Left forelimb (tissue), 1 donor: ENCODE results near the gene B4GALNT2.
"Not testable (repeated sequence)": the region's sequence is repeated elsewhere in the genome, so short reads cannot be mapped to it uniquely, and the experiment has no call there.

Experiments
- DNase-seq: peaks from one replicate; pipeline ENCODE4 v3.0.0-alpha.2; 2018; ENCODE audit warnings: low spot score

The B4GALNT2 gene

GRCh38 chr17:49120166-49120565, 12.4 kb upstream of the B4GALNT2 start:
- DNase-seq: no peak

GRCh38 chr17:49121696-49122292, 10.8 kb upstream of the B4GALNT2 start:
- DNase-seq: no peak

- no peak for DNase-seq
Observed at GRCh38 chr17:49122566-49122965, 10.0 kb upstream of the B4GALNT2 start.

- DNase-seq: no peak
Observed at GRCh38 chr17:49123061-49123460, 9.5 kb upstream of the B4GALNT2 start.

- DNase-seq: no peak
Observed at GRCh38 chr17:49125449-49125848, 7.1 kb upstream of the B4GALNT2 start.

GRCh38 chr17:49126183-49126859, 6.2 kb upstream of the B4GALNT2 start:
- not testable (repeated sequence) for DNase-seq

- DNase-seq: not testable (repeated sequence)
Observed at GRCh38 chr17:49129359-49129950, 3.1 kb upstream of the B4GALNT2 start.

GRCh38 chr17:49130891-49131290, 1.7 kb upstream of the B4GALNT2 start:
- DNase-seq: no peak

GRCh38 chr17:49132317-49132698, 261 bp upstream of the B4GALNT2 start:
- DNase-seq: no peak

- DNase-seq: no peak
Observed at GRCh38 chr17:49136335-49136734, 3.8 kb downstream of the B4GALNT2 start.

GRCh38 chr17:49145654-49146053, 13.1 kb downstream of the B4GALNT2 start:
- not testable (repeated sequence) for DNase-seq

- no peak for DNase-seq
Observed at GRCh38 chr17:49146620-49147306, 14.2 kb downstream of the B4GALNT2 start.

- no peak for DNase-seq
Observed at GRCh38 chr17:49148171-49148570, 15.6 kb downstream of the B4GALNT2 start.

- DNase-seq: no peak
Observed at GRCh38 chr17:49151996-49152395, 19.4 kb downstream of the B4GALNT2 start.

- no peak for DNase-seq
Observed at GRCh38 chr17:49156256-49156655, 23.7 kb downstream of the B4GALNT2 start.

GRCh38 chr17:49157784-49158183, 25.2 kb downstream of the B4GALNT2 start:
- no peak for DNase-seq

- DNase-seq: no peak
Observed at GRCh38 chr17:49162866-49163265, 30.3 kb downstream of the B4GALNT2 start.

- DNase-seq: no peak
Observed at GRCh38 chr17:49165143-49165542, 32.6 kb downstream of the B4GALNT2 start.

- DNase-seq: no peak
Observed at GRCh38 chr17:49168706-49169105, 36.1 kb downstream of the B4GALNT2 start.

- DNase-seq: no peak
Observed at GRCh38 chr17:49170216-49170615, 37.6 kb downstream of the B4GALNT2 start.

- not testable (repeated sequence) for DNase-seq
Observed at GRCh38 chr17:49170711-49171110, 38.1 kb downstream of the B4GALNT2 start.

- not testable (repeated sequence) for DNase-seq
Observed at GRCh38 chr17:49175978-49176377, 43.4 kb downstream of the B4GALNT2 start.

- DNase-seq: no peak
Observed at GRCh38 chr17:49180303-49180702, 47.7 kb downstream of the B4GALNT2 start.
